K562 (cell line): Measurements from ENCODE around the gene CYBRD1. TPM values are rescaled to one million over a fixed set of nuclear protein-coding genes. Genes with fewer than 3 reads are reported as not detected.

Experiments used
- ATF1 ChIP-seq, 2 experiments: fragments of 450-650 bp in 1 of 2; IDR thresholded peaks; 2 replicates each; pipeline ENCODE4 v1.6.1; 2016; ENCODE audit warnings: missing compliant biosample characterization in 1 of 2, missing genetic modification characterization in 1 of 2
- DNMT1 ChIP-seq: fragments of 450-650 bp; IDR thresholded peaks from 2 replicates; pipeline ENCODE4 v1.6.1; 2016; ENCODE audit warnings: antibody characterized with exemption, mild to moderate bottlenecking
- ETS2 ChIP-seq: IDR thresholded peaks from 2 replicates; pipeline ENCODE4 v1.6.1; 2016; ENCODE audit warnings: borderline replicate concordance, missing genetic modification characterization, mild to moderate bottlenecking, moderate library complexity, missing compliant biosample characterization; ENCODE audit not compliant: poor library complexity, severe bottlenecking
- GTF2E2 ChIP-seq: fragments of 200-800 bp; sonication (Bioruptor generic); IDR thresholded peaks from 2 replicates; pipeline ENCODE4 v1.6.1; 2016; ENCODE audit warnings: missing genetic modification characterization, missing compliant biosample characterization
- HNRNPLL ChIP-seq: fragments of 200-400 bp; formaldehyde crosslinking; IDR thresholded peaks from 2 replicates; pipeline ENCODE4 v1.6.1; 2017; ENCODE audit warnings: low read length, low read depth, mild to moderate bottlenecking; ENCODE audit not compliant: poor library complexity, severe bottlenecking
- MED1 ChIP-seq: sonication (generic); formaldehyde crosslinking; IDR thresholded peaks from 2 replicates; pipeline ENCODE4 v1.8.1; 2023; ENCODE audit warnings: missing genetic modification reagents, borderline replicate concordance
- MTA1 ChIP-seq: fragments of 450-650 bp; IDR thresholded peaks from 2 replicates; pipeline ENCODE4 v1.6.1; 2017; ENCODE audit warnings: borderline replicate concordance
- NCOA4 ChIP-seq: fragments of 450-650 bp; IDR thresholded peaks from 2 replicates; pipeline ENCODE4 v1.6.1; 2018; ENCODE audit warnings: mild to moderate bottlenecking; ENCODE audit not compliant: partially characterized antibody
- PCBP1 ChIP-seq: fragments of 200-400 bp; formaldehyde crosslinking; IDR thresholded peaks from 2 replicates; pipeline ENCODE4 v1.6.1; 2018; ENCODE audit warnings: mild to moderate bottlenecking, low read depth, low read length; ENCODE audit not compliant: poor library complexity, severe bottlenecking
- PHB ChIP-seq: fragments of 250-450 bp; sonication (Bioruptor Pico); IDR thresholded peaks from 2 replicates; pipeline ENCODE4 v1.5.0; 2021
- PHF21A ChIP-seq: fragments of 450-650 bp; IDR thresholded peaks from 2 replicates; pipeline ENCODE4 v1.6.1; 2017; ENCODE audit warnings: low read depth, borderline replicate concordance
- POLR2H ChIP-seq: IDR thresholded peaks from 2 replicates; pipeline ENCODE4 v1.6.1; 2016; ENCODE audit warnings: missing genetic modification characterization, low read depth, mild to moderate bottlenecking, control low read depth, missing compliant biosample characterization, moderate library complexity
- POLR3A ChIP-seq: IDR thresholded peaks from 2 replicates; pipeline ENCODE4 v1.6.1; 2011; ENCODE audit warnings: borderline replicate concordance, mild to moderate bottlenecking, moderate library complexity; ENCODE audit not compliant: insufficient read length, insufficient read depth; ENCODE audit errors: extremely low read depth
- PYGO2 ChIP-seq: fragments of 450-650 bp; IDR thresholded peaks from 2 replicates; pipeline ENCODE4 v1.6.1; 2016; ENCODE audit warnings: mild to moderate bottlenecking, missing genetic modification characterization, moderate library complexity, missing compliant biosample characterization
- TEAD2 ChIP-seq: fragments of 450-650 bp; IDR thresholded peaks from 2 replicates; pipeline ENCODE4 v1.6.1; 2016; ENCODE audit warnings: missing genetic modification characterization, control low read depth, missing compliant biosample characterization
- ZBTB17 ChIP-seq: fragments of 450-650 bp; formaldehyde crosslinking; IDR thresholded peaks from 2 replicates; pipeline ENCODE4 v1.4.0; 2020; ENCODE audit warnings: mild to moderate bottlenecking
- ZNF134 ChIP-seq: fragments of 250-450 bp; sonication (Bioruptor Pico); conservative IDR thresholded peaks from 2 replicates; pipeline ENCODE4 v1.4.0; 2020
- ZNF41 ChIP-seq: fragments of 250-450 bp; sonication (Bioruptor Pico); conservative IDR thresholded peaks from 2 replicates; pipeline ENCODE4 v1.4.0; 2020; ENCODE audit warnings: mild to moderate bottlenecking
- polyA plus RNA-seq, 8 experiments: library from polyadenylated mRNA; depleted of rRNA in 4 of 8; stranded (reverse) in 5 of 8; unstranded in 3 of 8; fragments of >200 nt; fragmentation: Nextera tagmentation in 2 of 8; fragmentation: Illumina TruSeq in 1 of 8; extraction: Ambion mirVana in 2 of 8; extraction: Trizol in 1 of 8; gene quantifications; 2 replicates each; pipeline versions ENCODE4 v1.2.1 to v1.2.3, GENCODE V29; 2011 to 2014; ENCODE audit warnings: inconsistent platforms in 1 of 8, missing spikeins in 1 of 8
- total RNA-seq, 7 experiments: library from RNA; depleted of rRNA in 6 of 7; stranded (reverse); fragments of >200 nt in 6 of 7; fragmentation: Illumina TruSeq in 2 of 7; extraction: Trizol in 2 of 7; gene quantifications; 2 replicates each; pipeline versions ENCODE4 v1.2.1 to v1.2.3, GENCODE V29; 2011 to 2021; ENCODE audit warnings: low replicate concordance in 1 of 7
- TF ChIP-seq, protein P1 (sequence below): fragments of 450-650 bp; IDR thresholded peaks from 2 replicates; pipeline ENCODE4 v1.7.1; 2018; ENCODE audit warnings: mild to moderate bottlenecking, low read depth; ENCODE audit not compliant: partially characterized antibody
- TF ChIP-seq, protein P2 (sequence below): fragments of 450-650 bp; formaldehyde crosslinking; IDR thresholded peaks from 2 replicates; pipeline ENCODE4 v1.4.0; 2020; ENCODE audit warnings: mild to moderate bottlenecking, moderate library complexity
- TF ChIP-seq, protein P3 (sequence below): IDR thresholded peaks from 2 replicates; pipeline ENCODE4 v1.6.1; 2014; ENCODE audit warnings: antibody characterized with exemption

The CYBRD1 gene
- total and polyA plus RNA-seq, 9 of the 15 experiments (the other 6 are each of a cell fraction or from before 2014, with no cell fraction given), result 9.6 to 22.4 (median 15.6) TPM

DNA sequence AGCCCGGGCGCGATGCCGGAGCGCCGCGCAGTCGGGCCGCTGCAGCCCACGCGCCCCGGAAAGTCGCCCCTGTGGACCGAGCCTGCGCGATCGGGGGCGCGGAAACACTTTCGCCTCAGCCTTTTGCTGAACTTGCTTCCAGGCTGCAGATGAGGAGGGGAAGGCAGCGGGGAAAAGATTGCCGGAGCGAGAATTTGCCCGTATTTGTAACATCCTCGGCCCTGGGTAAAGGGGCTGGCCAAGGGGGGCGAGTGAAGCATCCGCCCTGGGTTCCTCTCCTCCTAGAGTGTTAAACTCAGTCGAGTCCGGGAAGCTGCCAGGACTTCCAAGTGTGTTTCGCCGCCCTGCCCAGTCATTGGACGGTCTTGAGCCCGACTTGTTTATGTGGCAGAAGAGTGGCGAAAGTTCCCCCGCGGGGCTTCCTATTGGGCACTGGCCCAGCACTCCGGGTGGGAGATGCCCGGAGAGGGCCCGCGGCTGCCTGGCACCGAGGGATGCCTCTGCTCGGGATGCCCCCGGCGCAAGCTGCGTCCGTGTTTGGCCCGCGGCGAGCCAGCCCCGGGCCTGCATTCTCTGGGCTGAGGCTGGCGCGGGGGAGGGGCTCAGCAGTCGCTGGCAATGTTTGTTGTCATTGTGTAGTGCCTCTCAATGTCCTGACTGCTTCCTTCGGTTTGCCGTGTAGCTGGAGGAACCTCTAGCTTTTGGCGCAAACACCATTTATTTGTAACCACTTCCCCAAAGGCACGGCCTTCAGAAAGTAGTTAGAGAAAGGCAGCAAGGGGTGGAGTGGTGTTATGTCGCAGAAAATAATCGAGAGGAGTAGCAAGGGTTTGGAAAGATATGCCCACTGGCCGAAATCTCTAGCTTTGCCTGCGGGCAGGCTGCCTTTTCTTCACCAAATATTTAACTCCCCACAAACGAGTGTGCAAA lies 1.1 kb downstream of the CYBRD1 start (continued):
- TF ChIP-seq MTA1, result no peak
- no peak for TF ChIP-seq DNMT1
- no peak for TF ChIP-seq ZNF41
- TF ChIP-seq ZBTB17 (CRISPR knock-in tag), result no peak
- TF ChIP-seq ETS2 (tag), result no peak
- TF ChIP-seq ZNF134, result no peak
- TF ChIP-seq PCBP1, result no peak
- no peak for TF ChIP-seq GTF2E2 (tag)
- no peak for TF ChIP-seq POLR2H (tag)
- TF ChIP-seq, protein P1, sequence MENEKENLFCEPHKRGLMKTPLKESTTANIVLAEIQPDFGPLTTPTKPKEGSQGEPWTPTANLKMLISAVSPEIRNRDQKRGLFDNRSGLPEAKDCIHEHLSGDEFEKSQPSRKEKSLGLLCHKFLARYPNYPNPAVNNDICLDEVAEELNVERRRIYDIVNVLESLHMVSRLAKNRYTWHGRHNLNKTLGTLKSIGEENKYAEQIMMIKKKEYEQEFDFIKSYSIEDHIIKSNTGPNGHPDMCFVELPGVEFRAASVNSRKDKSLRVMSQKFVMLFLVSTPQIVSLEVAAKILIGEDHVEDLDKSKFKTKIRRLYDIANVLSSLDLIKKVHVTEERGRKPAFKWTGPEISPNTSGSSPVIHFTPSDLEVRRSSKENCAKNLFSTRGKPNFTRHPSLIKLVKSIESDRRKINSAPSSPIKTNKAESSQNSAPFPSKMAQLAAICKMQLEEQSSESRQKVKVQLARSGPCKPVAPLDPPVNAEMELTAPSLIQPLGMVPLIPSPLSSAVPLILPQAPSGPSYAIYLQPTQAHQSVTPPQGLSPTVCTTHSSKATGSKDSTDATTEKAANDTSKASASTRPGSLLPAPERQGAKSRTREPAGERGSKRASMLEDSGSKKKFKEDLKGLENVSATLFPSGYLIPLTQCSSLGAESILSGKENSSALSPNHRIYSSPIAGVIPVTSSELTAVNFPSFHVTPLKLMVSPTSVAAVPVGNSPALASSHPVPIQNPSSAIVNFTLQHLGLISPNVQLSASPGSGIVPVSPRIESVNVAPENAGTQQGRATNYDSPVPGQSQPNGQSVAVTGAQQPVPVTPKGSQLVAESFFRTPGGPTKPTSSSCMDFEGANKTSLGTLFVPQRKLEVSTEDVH, result no peak
- no peak for TF ChIP-seq POLR3A
- TF ChIP-seq PYGO2 (tag), result no peak
- TF ChIP-seq, protein P2, sequence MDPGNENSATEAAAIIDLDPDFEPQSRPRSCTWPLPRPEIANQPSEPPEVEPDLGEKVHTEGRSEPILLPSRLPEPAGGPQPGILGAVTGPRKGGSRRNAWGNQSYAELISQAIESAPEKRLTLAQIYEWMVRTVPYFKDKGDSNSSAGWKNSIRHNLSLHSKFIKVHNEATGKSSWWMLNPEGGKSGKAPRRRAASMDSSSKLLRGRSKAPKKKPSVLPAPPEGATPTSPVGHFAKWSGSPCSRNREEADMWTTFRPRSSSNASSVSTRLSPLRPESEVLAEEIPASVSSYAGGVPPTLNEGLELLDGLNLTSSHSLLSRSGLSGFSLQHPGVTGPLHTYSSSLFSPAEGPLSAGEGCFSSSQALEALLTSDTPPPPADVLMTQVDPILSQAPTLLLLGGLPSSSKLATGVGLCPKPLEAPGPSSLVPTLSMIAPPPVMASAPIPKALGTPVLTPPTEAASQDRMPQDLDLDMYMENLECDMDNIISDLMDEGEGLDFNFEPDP (CRISPR knock-in tag), result no peak
- no peak for TF ChIP-seq MED1 (CRISPR knock-in tag)
- TF ChIP-seq, protein P3, sequence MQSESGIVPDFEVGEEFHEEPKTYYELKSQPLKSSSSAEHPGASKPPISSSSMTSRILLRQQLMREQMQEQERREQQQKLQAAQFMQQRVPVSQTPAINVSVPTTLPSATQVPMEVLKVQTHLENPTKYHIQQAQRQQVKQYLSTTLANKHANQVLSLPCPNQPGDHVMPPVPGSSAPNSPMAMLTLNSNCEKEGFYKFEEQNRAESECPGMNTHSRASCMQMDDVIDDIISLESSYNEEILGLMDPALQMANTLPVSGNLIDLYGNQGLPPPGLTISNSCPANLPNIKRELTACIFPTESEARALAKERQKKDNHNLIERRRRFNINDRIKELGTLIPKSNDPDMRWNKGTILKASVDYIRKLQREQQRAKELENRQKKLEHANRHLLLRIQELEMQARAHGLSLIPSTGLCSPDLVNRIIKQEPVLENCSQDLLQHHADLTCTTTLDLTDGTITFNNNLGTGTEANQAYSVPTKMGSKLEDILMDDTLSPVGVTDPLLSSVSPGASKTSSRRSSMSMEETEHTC, result no peak
- TF ChIP-seq NCOA4, result no peak
- TF ChIP-seq ATF1 (CRISPR knock-in tag; IDR thresholded peaks at IDR 0.05), result no peak
- peak; percentile 41 for TF ChIP-seq ATF1 (tag; IDR thresholded peaks at IDR 0.05)
- TF ChIP-seq HNRNPLL, result no peak
- no peak for TF ChIP-seq PHF21A
- TF ChIP-seq TEAD2 (tag), result no peak
- TF ChIP-seq PHB (CRISPR knock-in tag), result no peak
